CD14-positive monocyte (primary cell): ENCODE measurements around the gene FAM83G. TPM values are rescaled to one million over a fixed set of nuclear protein-coding genes. Genes with fewer than 3 reads are reported as not detected.

ENCODE experiments used
- DNase-seq, 3 donors: peaks; one replicate each; pipeline ENCODE4 v3.0.0-alpha.2; 2011 to 2022
- H2AFZ ChIP-seq: 2 replicates; pipeline ENCODE4 v1.6.0; 2012; ENCODE audit warnings: mild to moderate bottlenecking, low read depth, low read length, inconsistent platforms; ENCODE audit not compliant: insufficient read depth, poor library complexity, severe bottlenecking
- H3K27ac ChIP-seq, 2 donors: 1 replicate in 1 of 2; 2 replicates in 1 of 2; pipeline ENCODE4 v1.5.1; 2012 to 2013; ENCODE audit warnings: low read length in 2 of 2, control low read depth in 1 of 2, inconsistent platforms in 1 of 2, low read depth in 1 of 2, mild to moderate bottlenecking in 1 of 2
- H3K27me3 ChIP-seq, 2 donors: one replicate each; pipeline versions ENCODE4 v1.6.0 to v1.6.1; 2011 to 2013; ENCODE audit warnings: low read length in 2 of 2; ENCODE audit not compliant: control insufficient read depth in 2 of 2, insufficient read depth in 2 of 2
- H3K36me3 ChIP-seq, 2 donors: replicated peaks in 1 of 2; 1 replicate in 1 of 2; 2 replicates in 1 of 2; pipeline versions ENCODE4 v1.5.1 to v1.6.1; 2012 to 2013; ENCODE audit warnings: low read length in 2 of 2, control low read depth in 1 of 2, inconsistent platforms in 1 of 2, mild to moderate bottlenecking in 1 of 2; ENCODE audit not compliant: insufficient read depth in 2 of 2, control insufficient read depth in 1 of 2
- H3K4me1 ChIP-seq, 2 donors: 1 replicate in 1 of 2; 2 replicates in 1 of 2; pipeline versions ENCODE4 v1.5.1 to v1.6.1; 2012 to 2013; ENCODE audit warnings: low read length in 2 of 2, control low read depth in 1 of 2, inconsistent platforms in 1 of 2, mild to moderate bottlenecking in 1 of 2, moderate library complexity in 1 of 2; ENCODE audit not compliant: insufficient read depth in 2 of 2, control insufficient read depth in 1 of 2
- H3K4me2 ChIP-seq: replicated peaks from 2 replicates; pipeline ENCODE3; 2012; ENCODE audit warnings: low read length, moderate library complexity, mild to moderate bottlenecking; ENCODE audit not compliant: poor library complexity, severe bottlenecking; ENCODE audit errors: extremely low read depth
- H3K4me3 ChIP-seq, 3 experiments: fragments of 200-600 bp in 1 of 3; sonication (generic) in 1 of 3; replicated peaks in 1 of 3; 1 replicate in 2 of 3; 2 replicates in 1 of 3; pipeline ENCODE4 v1.5.1; 2011 to 2013; ENCODE audit warnings: low read length in 3 of 3, mild to moderate bottlenecking in 3 of 3, control low read depth in 2 of 3, low read depth in 2 of 3, inconsistent platforms in 1 of 3, moderate library complexity in 1 of 3
- H3K79me2 ChIP-seq: 2 replicates; pipeline ENCODE4 v1.6.0; 2012; ENCODE audit warnings: mild to moderate bottlenecking, control low read depth, inconsistent platforms, low read length, moderate library complexity; ENCODE audit not compliant: insufficient read depth
- H3K9ac ChIP-seq: 2 replicates; pipeline ENCODE4 v1.6.0; 2017; ENCODE audit warnings: low read length, mild to moderate bottlenecking; ENCODE audit not compliant: insufficient read depth, poor library complexity, severe bottlenecking
- H3K9me3 ChIP-seq, 2 donors: replicated peaks in 1 of 2; 1 replicate in 1 of 2; 2 replicates in 1 of 2; pipeline versions ENCODE4 v1.5.1 to v1.6.1; 2012 to 2013; ENCODE audit warnings: low read length in 2 of 2, control low read depth in 1 of 2; ENCODE audit not compliant: control insufficient read depth in 1 of 2, insufficient read depth in 1 of 2
- H4K20me1 ChIP-seq: 2 replicates; pipeline ENCODE4 v1.6.0; 2012; ENCODE audit warnings: mild to moderate bottlenecking, low read length, control low read depth, moderate library complexity; ENCODE audit not compliant: insufficient read depth
- H3K27ac Mint-ChIP-seq, 7 donors: one replicate each; pipeline ENCODE4 v1.8.0; 2020; ENCODE audit warnings: mild to moderate bottlenecking in 7 of 7, mixed read lengths in 7 of 7, moderate library complexity in 6 of 7, inconsistent platforms in 2 of 7
- H3K27me3 Mint-ChIP-seq, 3 donors: one replicate each; pipeline ENCODE4 v1.8.0; 2021 to 2022; ENCODE audit warnings: low read depth in 3 of 3, mild to moderate bottlenecking in 3 of 3, mixed read lengths in 3 of 3, moderate library complexity in 3 of 3, inconsistent platforms in 1 of 3
- H3K36me3 Mint-ChIP-seq, 2 donors: one replicate each; pipeline ENCODE4 v1.8.0; 2020; ENCODE audit warnings: mixed read lengths in 2 of 2, inconsistent platforms in 1 of 2, mild to moderate bottlenecking in 1 of 2
- H3K4me1 Mint-ChIP-seq: one replicate; pipeline ENCODE4 v1.8.0; 2020; ENCODE audit warnings: mild to moderate bottlenecking, mixed read lengths
- H3K4me3 Mint-ChIP-seq, 2 donors: one replicate each; pipeline ENCODE4 v1.8.0; 2020; ENCODE audit warnings: mild to moderate bottlenecking in 2 of 2, mixed read lengths in 2 of 2, moderate library complexity in 1 of 2
- H3K9me3 Mint-ChIP-seq, 7 donors: one replicate each; pipeline ENCODE4 v1.8.0; 2020 to 2022; ENCODE audit warnings: mixed read lengths in 7 of 7, mild to moderate bottlenecking in 6 of 7, moderate library complexity in 6 of 7, inconsistent platforms in 2 of 7
- WGBS: methylation state at CpG from one replicate; pipeline ENCODE4 v1.1.5; 2013; ENCODE audit warnings: missing lambda C conversion rate; ENCODE audit not compliant: insufficient coverage; 5-methylcytosine and 5-hydroxymethylcytosine counted together
- intact Hi-C, 2 donors: fragments of 100-400 bp; cut with micrococcal nuclease; formaldehyde crosslinking; loops; one replicate each; pipeline versions ENCODE4 v1.15.0 to v1.15.1; 2023
- polyA plus RNA-seq, 3 donors: library from polyadenylated mRNA; depleted of rRNA in 1 of 3; unstranded in 2 of 3; stranded (reverse) in 1 of 3; fragments of 300-500 nt in 2 of 3; fragments of >200 nt in 1 of 3; fragmentation: Illumina TruSeq in 2 of 3; gene quantifications; 1 replicate in 2 of 3; 2 replicates in 1 of 3; pipeline ENCODE4 v1.2.3, GENCODE V29; 2012 to 2021
- TF ChIP-seq, protein P1 (sequence below): fragments of 200-600 bp; IDR thresholded peaks from one replicate; pipeline ENCODE4 v1.8.0; 2022; ENCODE audit warnings: antibody characterized with exemption, mild to moderate bottlenecking

Gene FAM83G
- polyA plus RNA-seq, 3 donors: 0.04 to 0.17 (median 0.08) TPM

DNA sequence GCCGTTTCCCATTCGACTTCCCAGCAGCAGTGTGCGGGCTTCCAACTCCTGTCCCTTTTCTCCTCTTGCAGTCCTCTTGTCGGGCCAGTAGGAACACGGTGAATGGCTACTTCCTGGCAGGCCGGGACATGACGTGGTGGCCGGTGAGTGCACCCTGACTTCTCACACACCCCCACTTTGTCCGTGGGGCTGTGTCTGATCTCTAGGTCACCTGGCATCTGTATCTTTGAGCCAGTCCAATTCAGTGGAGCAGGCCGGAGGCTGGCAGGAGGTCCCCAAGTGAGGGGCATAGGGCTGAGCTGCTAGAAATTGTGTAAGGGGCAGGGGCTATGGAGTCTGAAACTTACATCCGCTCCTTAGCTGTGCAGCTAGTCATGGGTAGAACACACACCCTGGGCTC lies 46.0 kb downstream of the FAM83G start:
- H3K36me3 ChIP-seq: no peaks in the 10 kb centered on the region
- H3K9me3 ChIP-seq: no peaks in the 10 kb centered on the region
- H3K27me3 ChIP-seq: no peaks in the 10 kb centered on the region
- Mint-ChIP-seq H3K4me3 (no peak overlapping the region), H3K27ac (no peak overlapping the region), H3K27me3 (peaks cover 0 to 5% (median 2%) of the 10 kb centered on the region in 3 donors), H3K36me3 (no peaks in the 10 kb centered on the region), H3K4me1 (peaks cover 4% of the 10 kb centered on the region), H3K9me3 (no peaks in the 10 kb centered on the region)
- no peak overlapping the region for H2AFZ ChIP-seq
- H3K27ac ChIP-seq: no peak overlapping the region
- H3K4me1 ChIP-seq: no peaks in the 10 kb centered on the region
- peak in 1 of 3 donors; percentile 2 for DNase-seq
- intact Hi-C loops: loop anchor here in 1 of 2 donors (10.0 kb wide), 1 partner anchor 46 kb away; the partner anchor contains the start of gene FAM83G
- H3K79me2 ChIP-seq: no peaks in the 10 kb centered on the region
- 97% methylated on average over 9 of the region's 11 CpGs for WGBS
- no peak overlapping the region for H3K9ac ChIP-seq
- TF ChIP-seq, protein P1, sequence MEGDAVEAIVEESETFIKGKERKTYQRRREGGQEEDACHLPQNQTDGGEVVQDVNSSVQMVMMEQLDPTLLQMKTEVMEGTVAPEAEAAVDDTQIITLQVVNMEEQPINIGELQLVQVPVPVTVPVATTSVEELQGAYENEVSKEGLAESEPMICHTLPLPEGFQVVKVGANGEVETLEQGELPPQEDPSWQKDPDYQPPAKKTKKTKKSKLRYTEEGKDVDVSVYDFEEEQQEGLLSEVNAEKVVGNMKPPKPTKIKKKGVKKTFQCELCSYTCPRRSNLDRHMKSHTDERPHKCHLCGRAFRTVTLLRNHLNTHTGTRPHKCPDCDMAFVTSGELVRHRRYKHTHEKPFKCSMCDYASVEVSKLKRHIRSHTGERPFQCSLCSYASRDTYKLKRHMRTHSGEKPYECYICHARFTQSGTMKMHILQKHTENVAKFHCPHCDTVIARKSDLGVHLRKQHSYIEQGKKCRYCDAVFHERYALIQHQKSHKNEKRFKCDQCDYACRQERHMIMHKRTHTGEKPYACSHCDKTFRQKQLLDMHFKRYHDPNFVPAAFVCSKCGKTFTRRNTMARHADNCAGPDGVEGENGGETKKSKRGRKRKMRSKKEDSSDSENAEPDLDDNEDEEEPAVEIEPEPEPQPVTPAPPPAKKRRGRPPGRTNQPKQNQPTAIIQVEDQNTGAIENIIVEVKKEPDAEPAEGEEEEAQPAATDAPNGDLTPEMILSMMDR: no peak
- H4K20me1 ChIP-seq: no peaks in the 10 kb centered on the region
- H3K4me2 ChIP-seq: no peak overlapping the region
- H3K4me3 ChIP-seq: no peak overlapping the region

DNA sequence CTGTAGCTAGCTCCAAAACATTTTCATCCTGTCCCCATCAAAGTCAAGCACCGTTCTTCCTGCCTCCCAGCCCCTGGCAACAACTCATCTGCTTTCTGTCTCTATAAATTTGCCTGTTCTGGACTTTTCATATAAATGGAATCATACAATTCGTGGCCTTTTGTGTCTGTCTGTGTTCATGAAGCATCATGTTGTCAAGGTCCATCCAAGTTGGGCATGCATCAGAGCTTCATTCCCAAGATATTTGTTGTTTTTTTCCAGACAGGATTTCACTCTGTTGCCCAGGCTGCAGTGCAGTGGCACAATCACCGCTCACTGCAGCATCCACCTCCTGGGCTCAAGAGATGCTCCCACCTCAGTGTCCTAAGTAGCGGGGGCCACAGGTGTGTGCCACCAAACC lies 46.7 kb downstream of the FAM83G start:
- H3K9me3 ChIP-seq: no peaks in the 10 kb centered on the region
- H3K4me2 ChIP-seq: no peak overlapping the region
- Mint-ChIP-seq H3K4me3 (no peak overlapping the region), H3K27ac (no peak overlapping the region), H3K9me3 (no peaks in the 10 kb centered on the region), H3K4me1 (peaks cover 4% of the 10 kb centered on the region), H3K27me3 (peaks cover 0 to 6% (median 2%) of the 10 kb centered on the region in 3 donors), H3K36me3 (no peaks in the 10 kb centered on the region)
- TF ChIP-seq, protein P1: no peak
- no peak overlapping the region for H2AFZ ChIP-seq
- no peak overlapping the region for H3K27ac ChIP-seq
- H3K79me2 ChIP-seq: no peaks in the 10 kb centered on the region
- H3K27me3 ChIP-seq: no peaks in the 10 kb centered on the region
- no peaks in the 10 kb centered on the region for H4K20me1 ChIP-seq
- H3K4me1 ChIP-seq: no peaks in the 10 kb centered on the region
- no peak overlapping the region for H3K4me3 ChIP-seq
- no peak overlapping the region for H3K9ac ChIP-seq
- 87% methylated on average over 4 of the region's 4 CpGs for WGBS
- intact Hi-C loops: loop anchor here in 1 of 2 donors (10.0 kb wide), 1 partner anchor 47 kb away; the partner anchor contains the start of gene FAM83G
- no peaks in the 10 kb centered on the region for H3K36me3 ChIP-seq
- no peak for DNase-seq
